Endothelial cell of umbilical vein (primary cell): ENCODE measurements around the gene EIF2S3B.

Source experiments
- EZH2 ChIP-seq: IDR thresholded peaks from 2 replicates; pipeline ENCODE4 v1.6.1; 2012; ENCODE audit warnings: borderline replicate concordance, low read depth, mild to moderate bottlenecking, moderate library complexity, low read length, inconsistent platforms; ENCODE audit not compliant: severe bottlenecking
- FOS ChIP-seq: IDR thresholded peaks from 2 replicates; pipeline ENCODE4 v1.6.1; 2011; ENCODE audit warnings: mild to moderate bottlenecking, low read length, moderate library complexity, borderline replicate concordance; ENCODE audit not compliant: insufficient read depth
- JUN ChIP-seq: IDR thresholded peaks from 2 replicates; pipeline ENCODE4 v1.6.1; 2011; ENCODE audit warnings: borderline replicate concordance, low read depth; ENCODE audit not compliant: insufficient read length, insufficient read depth
- MYC ChIP-seq: IDR thresholded peaks from one replicate; pipeline ENCODE4 v1.6.1; 2011; ENCODE audit warnings: mild to moderate bottlenecking, low read depth, low read length
- POLR2A ChIP-seq: IDR thresholded peaks from 2 replicates; pipeline ENCODE4 v1.6.1; 2012; ENCODE audit warnings: low read depth, mild to moderate bottlenecking, control low read depth, low read length
- POLR2AphosphoS5 ChIP-seq: IDR thresholded peaks from 2 replicates; pipeline ENCODE4 v1.6.1; 2012; ENCODE audit warnings: low read depth, mild to moderate bottlenecking, control low read depth, low read length, moderate library complexity; ENCODE audit not compliant: insufficient read depth
- TF ChIP-seq, protein P1 (sequence below), 2 donors: IDR thresholded peaks; 1 replicate in 1 of 2; 2 replicates in 1 of 2; pipeline ENCODE4 v1.5.1; 2011; ENCODE audit warnings: low read length in 2 of 2, mild to moderate bottlenecking in 2 of 2, moderate library complexity in 2 of 2, control low read depth in 1 of 2, inconsistent platforms in 1 of 2, low read depth in 1 of 2; ENCODE audit not compliant: insufficient read depth in 1 of 2; ENCODE audit errors: extremely low read depth in 1 of 2
- TF ChIP-seq, protein P2 (sequence below): IDR thresholded peaks from 2 replicates; pipeline ENCODE4 v1.6.1; 2011; ENCODE audit not compliant: insufficient read depth, insufficient read length

GRCh38 chr12:10521555-10521954, 15.9 kb downstream of the EIF2S3B start:
- TF ChIP-seq, protein P1, sequence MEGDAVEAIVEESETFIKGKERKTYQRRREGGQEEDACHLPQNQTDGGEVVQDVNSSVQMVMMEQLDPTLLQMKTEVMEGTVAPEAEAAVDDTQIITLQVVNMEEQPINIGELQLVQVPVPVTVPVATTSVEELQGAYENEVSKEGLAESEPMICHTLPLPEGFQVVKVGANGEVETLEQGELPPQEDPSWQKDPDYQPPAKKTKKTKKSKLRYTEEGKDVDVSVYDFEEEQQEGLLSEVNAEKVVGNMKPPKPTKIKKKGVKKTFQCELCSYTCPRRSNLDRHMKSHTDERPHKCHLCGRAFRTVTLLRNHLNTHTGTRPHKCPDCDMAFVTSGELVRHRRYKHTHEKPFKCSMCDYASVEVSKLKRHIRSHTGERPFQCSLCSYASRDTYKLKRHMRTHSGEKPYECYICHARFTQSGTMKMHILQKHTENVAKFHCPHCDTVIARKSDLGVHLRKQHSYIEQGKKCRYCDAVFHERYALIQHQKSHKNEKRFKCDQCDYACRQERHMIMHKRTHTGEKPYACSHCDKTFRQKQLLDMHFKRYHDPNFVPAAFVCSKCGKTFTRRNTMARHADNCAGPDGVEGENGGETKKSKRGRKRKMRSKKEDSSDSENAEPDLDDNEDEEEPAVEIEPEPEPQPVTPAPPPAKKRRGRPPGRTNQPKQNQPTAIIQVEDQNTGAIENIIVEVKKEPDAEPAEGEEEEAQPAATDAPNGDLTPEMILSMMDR (IDR thresholded peaks at IDR 0.05; ENCODE audit: extremely low read depth in 1 of 2, insufficient read depth in 1 of 2, low read depth in 1 of 2, low read length in 2 of 2), result no peak
- TF ChIP-seq EZH2 (no peak), JUN (no peak), POLR2A (no peak), MYC (no peak), POLR2AphosphoS5 (no peak), FOS (no peak)
- TF ChIP-seq, protein P2, sequence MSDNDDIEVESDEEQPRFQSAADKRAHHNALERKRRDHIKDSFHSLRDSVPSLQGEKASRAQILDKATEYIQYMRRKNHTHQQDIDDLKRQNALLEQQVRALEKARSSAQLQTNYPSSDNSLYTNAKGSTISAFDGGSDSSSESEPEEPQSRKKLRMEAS, result no peak
